Measurements from ENCODE around the gene SPRY4.
"Not testable (repeated sequence)": the region's sequence is repeated elsewhere in the genome, so short reads cannot be mapped to it uniquely, and the experiment has no call there.

SPRY4 gene

GRCh38 chr5:142342128-142342981 is 17.5 kb upstream of the SPRY4 start:
- H3K27ac ChIP-seq = peak overlapping the region in 1 of 21 experiments; percentile 40
- H3K4me3 ChIP-seq = no peak overlapping the region

GRCh38 chr5:142339781-142340180 is 15.0 kb upstream of the SPRY4 start:
- Histone ChIP-seq H3K4me3 (no peak overlapping the region), H3K27ac (no peak overlapping the region)

GRCh38 chr5:142334538-142334937 is 9.7 kb upstream of the SPRY4 start:
- no peak overlapping the region for H3K27ac ChIP-seq
- H3K4me3 ChIP-seq = no peak overlapping the region

GRCh38 chr5:142333749-142334148 is 8.9 kb upstream of the SPRY4 start:
- not testable (repeated sequence) for H3K27ac ChIP-seq, H3K4me3 ChIP-seq

DNA sequence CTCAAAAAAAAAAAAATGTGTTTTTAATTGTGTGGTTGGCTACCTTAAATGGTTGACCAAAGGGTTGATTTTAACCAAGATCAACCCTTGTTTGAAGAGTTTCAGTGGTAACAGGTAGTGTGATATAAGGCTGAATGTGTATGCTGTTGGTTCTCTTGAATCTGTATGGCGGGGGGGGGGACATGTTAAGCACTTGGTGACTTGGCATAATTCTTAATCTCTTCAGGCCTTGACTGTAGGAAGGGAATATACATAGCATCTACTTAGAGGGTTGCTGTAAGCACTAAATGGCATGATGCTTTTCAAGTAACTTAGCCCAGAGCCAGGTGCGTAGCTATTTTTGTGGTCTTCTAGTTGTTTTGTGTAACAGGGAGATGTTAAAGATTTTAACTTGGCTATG is 5.6 kb upstream of the SPRY4 start:
- H3K27ac ChIP-seq = no peak overlapping the region
- H3K4me3 ChIP-seq = no peak overlapping the region

DNA sequence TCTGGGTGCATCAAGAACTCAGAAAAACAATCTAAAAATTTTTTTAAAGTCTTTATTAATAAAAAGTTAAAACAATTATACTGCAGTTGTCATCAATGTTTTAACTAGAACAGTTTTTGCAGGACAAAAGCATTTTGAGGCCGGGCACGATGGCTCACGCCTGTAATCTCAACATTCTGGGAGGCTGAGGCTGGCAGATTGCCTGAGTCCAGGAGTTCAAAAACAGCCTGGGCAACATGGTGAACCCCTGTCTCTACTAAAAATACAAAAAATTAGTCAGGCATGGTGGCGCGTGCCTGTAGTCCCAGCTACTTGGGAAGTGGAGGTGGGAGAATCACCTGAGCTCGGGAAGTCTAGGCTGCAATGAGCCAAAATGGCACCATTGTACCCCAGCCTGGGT is 5.2 kb upstream of the SPRY4 start:
- H3K27ac ChIP-seq = no peak overlapping the region
- no peak overlapping the region for H3K4me3 ChIP-seq

DNA sequence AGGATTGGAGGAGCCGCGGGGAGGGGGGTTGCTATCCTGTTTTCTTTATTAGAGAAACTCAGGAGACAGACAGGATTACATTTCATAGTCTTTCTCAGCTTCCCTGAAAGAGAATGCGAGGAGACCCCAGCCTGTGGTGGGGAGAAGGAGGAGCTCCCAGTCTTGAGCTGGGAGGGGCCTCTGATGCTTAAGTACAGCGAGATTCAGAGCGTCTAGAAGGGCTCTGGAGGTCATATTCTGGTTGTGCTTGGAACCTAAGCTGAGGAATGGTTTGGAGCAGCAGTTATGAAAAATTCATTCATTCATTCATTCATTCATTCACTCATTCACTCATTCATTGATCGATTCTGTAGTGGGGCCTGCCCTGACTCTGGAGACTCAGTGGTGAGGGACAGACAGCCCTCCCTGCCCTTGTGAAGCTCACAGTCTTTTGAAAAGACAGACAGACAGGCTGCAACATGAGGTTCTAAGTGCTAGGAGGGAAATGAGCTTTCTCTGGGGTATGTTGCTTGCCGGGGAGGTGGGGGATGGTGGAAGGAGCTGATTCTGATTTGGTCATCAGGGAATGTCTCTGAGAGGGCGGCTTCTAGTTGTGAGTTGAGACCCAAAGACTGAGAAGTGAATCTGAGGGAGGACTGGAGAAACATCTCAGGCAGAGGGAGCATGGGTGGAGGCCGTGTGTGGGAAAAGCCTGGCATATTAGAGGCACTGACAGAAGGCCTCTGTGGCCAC is 2.5 kb upstream of the SPRY4 start:
- H3K4me3 ChIP-seq = no peak overlapping the region
- H3K27ac ChIP-seq = peak overlapping the region in 1 of 21 experiments; percentile 89

DNA sequence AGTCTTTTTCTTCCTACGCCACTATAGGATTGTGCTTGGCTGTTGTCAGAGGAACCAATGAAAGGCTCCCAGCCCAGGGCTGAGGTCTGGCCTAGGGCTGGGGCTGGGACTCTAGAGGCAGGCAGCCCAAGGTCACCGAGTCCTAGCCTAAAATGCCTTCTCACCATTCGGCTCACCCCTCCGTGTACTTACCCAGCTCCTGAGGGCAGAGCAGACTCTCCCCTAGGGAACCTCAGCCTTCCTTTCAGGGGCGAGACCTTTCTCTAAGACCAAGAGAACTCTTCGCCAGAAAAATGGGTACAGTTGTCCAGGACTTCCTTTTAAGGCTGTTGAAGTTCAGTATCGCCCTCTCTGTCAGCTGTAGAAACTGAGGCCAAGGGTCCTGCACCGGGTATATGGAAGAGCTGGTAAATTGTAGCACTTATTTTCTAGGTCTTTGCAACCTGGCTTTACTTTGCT is 1.7 kb upstream of the SPRY4 start:
- peak overlapping the region in 12 of 21 experiments; percentile 1 to 90 (median 47) for H3K27ac ChIP-seq
- peak overlapping the region in 3 of 7 experiments; percentile 14 to 72 (median 67) for H3K4me3 ChIP-seq

- peak overlapping the region; percentile 51 to 72 (median 58) for H3K4me3 ChIP-seq
- peak overlapping the region in 15 of 21 experiments; percentile 4 to 90 (median 44) for H3K27ac ChIP-seq
These were observed 1.1 kb upstream of the SPRY4 start for GRCh38 chr5:142325725-142326479.

DNA sequence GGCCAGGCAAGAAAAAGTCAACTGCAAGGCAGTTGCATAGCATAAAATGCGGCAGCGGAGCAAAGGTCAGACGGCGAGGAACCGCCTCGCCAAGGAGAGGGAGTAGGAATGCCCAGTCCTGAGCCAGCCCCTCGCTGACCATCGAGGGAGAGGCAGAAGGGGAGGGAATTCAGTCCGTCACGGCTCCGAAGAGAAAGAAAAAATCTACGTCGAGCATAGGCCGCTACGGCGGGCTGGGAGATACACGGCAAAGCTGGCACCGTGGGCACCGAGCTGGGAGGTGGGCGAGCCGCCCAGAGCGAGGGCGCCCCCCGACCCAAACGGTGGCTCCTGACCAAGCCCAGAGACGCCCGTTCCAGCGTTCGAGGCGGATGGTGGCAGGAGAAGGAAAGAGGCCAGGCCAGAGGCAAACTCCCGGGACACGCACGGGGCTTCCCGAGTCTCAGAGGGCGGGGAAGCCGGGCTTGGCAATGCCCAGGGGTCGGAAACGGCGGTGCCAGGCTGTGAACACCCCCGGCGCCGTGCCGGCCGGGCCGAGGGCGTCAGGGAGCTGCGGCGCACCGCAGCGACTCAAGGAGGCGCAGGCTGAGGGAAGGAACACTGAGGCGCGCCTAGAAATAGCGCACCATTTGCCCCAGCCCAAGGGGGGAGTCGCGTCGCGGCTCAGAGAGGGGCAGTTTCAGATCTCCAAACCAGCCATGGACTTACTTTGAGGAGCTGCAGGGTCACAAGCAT is 518 bp downstream of the SPRY4 start:
- H3K27ac ChIP-seq = peak overlapping the region; percentile 42 to 90 (median 72)
- peak overlapping the region; percentile 51 to 72 (median 58) for H3K4me3 ChIP-seq

GRCh38 chr5:142323480-142324135 is 1.2 kb downstream of the SPRY4 start:
- H3K27ac ChIP-seq = peak overlapping the region in 20 of 21 experiments; percentile 52 to 90 (median 72)
- peak overlapping the region; percentile 51 to 72 (median 58) for H3K4me3 ChIP-seq

DNA sequence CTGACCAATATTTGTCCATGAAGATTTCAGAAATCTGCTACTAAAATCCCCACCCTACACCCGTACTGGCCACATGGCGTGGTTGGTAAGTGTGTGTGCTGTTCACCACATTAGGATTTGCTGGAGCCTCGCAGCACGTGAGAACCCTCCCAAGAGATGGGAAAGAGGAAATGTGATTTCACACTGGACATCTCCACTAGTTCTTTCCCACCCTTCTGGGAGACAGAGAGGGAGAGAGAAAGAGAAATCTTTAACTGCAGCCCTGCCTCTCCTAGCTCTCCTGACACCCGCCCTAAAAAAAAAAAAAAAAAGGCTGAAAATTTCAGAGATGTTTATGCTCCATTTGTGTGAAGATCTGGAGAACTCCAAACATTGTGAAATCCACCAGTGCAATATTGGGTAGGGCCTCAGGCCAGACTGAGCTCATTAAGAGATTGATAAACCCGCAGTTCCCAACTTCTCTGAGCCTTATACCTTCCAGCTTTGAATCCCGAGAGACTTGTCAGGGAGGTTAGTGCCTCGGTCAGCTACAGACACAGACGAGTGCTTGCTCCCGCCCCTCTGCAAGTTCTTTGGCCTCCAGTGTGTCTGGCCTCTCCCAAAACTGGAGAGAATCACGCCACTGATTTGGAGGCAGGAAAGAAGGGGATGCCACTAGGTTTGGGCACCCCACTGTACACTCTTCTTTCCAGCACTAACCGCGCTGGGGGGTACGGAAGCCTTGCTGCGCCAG is 1.9 kb downstream of the SPRY4 start:
- H3K27ac ChIP-seq = peak overlapping the region in 13 of 21 experiments; percentile 5 to 90 (median 72)
- peak overlapping the region; percentile 51 to 72 (median 58) for H3K4me3 ChIP-seq

DNA sequence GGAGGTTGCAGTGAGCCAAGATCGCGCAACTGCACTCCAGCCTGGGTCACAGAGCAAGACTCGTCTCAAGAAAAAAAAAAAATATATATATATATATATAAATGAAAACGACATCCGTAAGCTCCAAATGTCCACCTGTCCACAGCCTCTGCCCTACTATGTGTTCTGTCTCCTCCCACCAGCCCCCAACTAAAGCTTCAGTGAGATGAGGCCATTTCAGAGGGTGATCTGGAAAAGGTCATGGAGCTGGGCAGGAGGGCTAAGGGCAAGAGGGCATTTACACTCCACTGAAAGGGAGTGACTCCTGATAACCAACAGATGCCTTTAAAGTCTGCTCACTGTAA is 2.4 kb downstream of the SPRY4 start:
- Histone ChIP-seq H3K4me3 (peak overlapping the region in 4 of 7 experiments; percentile 57 to 72 (median 64)), H3K27ac (peak overlapping the region in 3 of 21 experiments; percentile 75 to 90 (median 89))

GRCh38 chr5:142320851-142321560 is 3.8 kb downstream of the SPRY4 start:
- peak overlapping the region in 5 of 21 experiments; percentile 4 to 90 (median 26) for H3K27ac ChIP-seq
- H3K4me3 ChIP-seq = peak overlapping the region in 2 of 7 experiments; percentile 13 to 72

- Histone ChIP-seq H3K4me3 (peak overlapping the region in 1 of 7 experiments; percentile 72), H3K27ac (peak overlapping the region in 6 of 21 experiments; percentile 2 to 90 (median 29))
These were observed 4.4 kb downstream of the SPRY4 start for GRCh38 chr5:142320430-142320738.

- Histone ChIP-seq H3K27ac (peak overlapping the region in 6 of 21 experiments; percentile 2 to 90 (median 29)), H3K4me3 (peak overlapping the region in 1 of 7 experiments; percentile 72)
These were observed 5.0 kb downstream of the SPRY4 start for GRCh38 chr5:142319560-142320429.

GRCh38 chr5:142319105-142319504 is 5.7 kb downstream of the SPRY4 start:
- H3K4me3 ChIP-seq = no peak overlapping the region

More at GRCh38 chr5:142319105-142319504, 5.7 kb downstream of the SPRY4 start:
- H3K27ac ChIP-seq = no peak overlapping the region

Measured in skin epidermis (tissue), 12 donors.